ENCODE data around the gene HES3.

DNA sequence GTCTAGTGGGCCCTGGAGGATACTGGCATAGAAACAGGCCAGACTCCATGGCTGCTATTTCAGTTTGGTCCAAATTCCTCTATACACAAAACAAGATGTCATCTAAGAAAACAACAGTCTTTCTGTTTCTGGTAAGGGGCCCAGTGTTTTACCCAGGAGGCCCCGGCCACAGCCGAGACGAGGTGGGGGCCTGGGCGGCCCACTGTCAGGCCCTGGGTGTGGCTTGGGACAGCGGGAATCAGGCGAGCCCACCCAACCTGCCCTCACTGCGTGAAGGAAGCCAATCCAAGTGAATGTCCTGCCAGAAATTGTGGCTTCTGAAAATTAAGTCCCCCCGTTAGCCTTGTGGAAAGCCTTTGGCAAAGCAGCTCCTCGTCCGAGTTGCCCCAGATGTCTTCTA is 48.1 kb downstream of the HES3 start:
- TF ChIP-seq, protein P1, sequence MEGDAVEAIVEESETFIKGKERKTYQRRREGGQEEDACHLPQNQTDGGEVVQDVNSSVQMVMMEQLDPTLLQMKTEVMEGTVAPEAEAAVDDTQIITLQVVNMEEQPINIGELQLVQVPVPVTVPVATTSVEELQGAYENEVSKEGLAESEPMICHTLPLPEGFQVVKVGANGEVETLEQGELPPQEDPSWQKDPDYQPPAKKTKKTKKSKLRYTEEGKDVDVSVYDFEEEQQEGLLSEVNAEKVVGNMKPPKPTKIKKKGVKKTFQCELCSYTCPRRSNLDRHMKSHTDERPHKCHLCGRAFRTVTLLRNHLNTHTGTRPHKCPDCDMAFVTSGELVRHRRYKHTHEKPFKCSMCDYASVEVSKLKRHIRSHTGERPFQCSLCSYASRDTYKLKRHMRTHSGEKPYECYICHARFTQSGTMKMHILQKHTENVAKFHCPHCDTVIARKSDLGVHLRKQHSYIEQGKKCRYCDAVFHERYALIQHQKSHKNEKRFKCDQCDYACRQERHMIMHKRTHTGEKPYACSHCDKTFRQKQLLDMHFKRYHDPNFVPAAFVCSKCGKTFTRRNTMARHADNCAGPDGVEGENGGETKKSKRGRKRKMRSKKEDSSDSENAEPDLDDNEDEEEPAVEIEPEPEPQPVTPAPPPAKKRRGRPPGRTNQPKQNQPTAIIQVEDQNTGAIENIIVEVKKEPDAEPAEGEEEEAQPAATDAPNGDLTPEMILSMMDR (IDR thresholded peaks at IDR 0.05 in 4 of 5, conservative IDR thresholded peaks at IDR 0.05 in 1 of 5), result no peak
- no peak for TF ChIP-seq POLR2A (IDR thresholded peaks at IDR 0.05)
